ENCODE results near the gene ADGRB3.

- no peak for TF ChIP-seq CTCF (IDR thresholded peaks at IDR 0.05)
- no peak for TF ChIP-seq EZH2phosphoT487 (IDR thresholded peaks at IDR 0.05)
Measured at GRCh38 chr6:69276204-69276603, 641.1 kb downstream of the ADGRB3 start.

Data from neural progenitor cell (in vitro differentiated cells).